ENCODE measurements around the gene DLGAP1. TPM values are rescaled to one million over a fixed set of nuclear protein-coding genes. Genes with fewer than 3 reads are reported as not detected.

Gene DLGAP1
- total RNA-seq, 1 experiment from 2014 or later: 0.07 TPM

- POLR2A ChIA-PET: no interaction called here
- no peaks in the 10 kb centered on the region for H3K9me3 ChIP-seq
These were observed 910.6 kb downstream of the DLGAP1 start for GRCh38 chr18:3544537-3544936.

GRCh38 chr18:3541549-3542386, 913.3 kb downstream of the DLGAP1 start:
- no peak overlapping the region for H3K4me3 ChIP-seq (ENCODE audit: low read depth, low read length)
- intact Hi-C loops (cut with micrococcal nuclease; ENCODE audit: unreplicated experiment): no loop called here
- DNase-seq: no peak
- Mint-ChIP-seq H3K4me3 (ENCODE audit: unreplicated experiment) (no peak overlapping the region), H3K36me3 (ENCODE audit: insufficient read depth, unreplicated experiment) (no peaks in the 10 kb centered on the region), H3K9me3 (ENCODE audit: unreplicated experiment) (no peaks in the 10 kb centered on the region), H3K27me3 (ENCODE audit: insufficient read depth, unreplicated experiment) (no peaks in the 10 kb centered on the region), H3K4me1 (ENCODE audit: low read depth, unreplicated experiment) (peaks cover 7% of the 10 kb centered on the region), H3K27ac (ENCODE audit: unreplicated experiment) (no peak overlapping the region)
- POLR2A ChIA-PET: interaction anchor here (0.6 kb wide), 1 partner anchor 8 kb away, joined by 3 read pairs; no protein-coding TSS in a partner anchor
- no peaks in the 10 kb centered on the region for H3K36me3 ChIP-seq (ENCODE audit: control insufficient read depth, insufficient read depth, low read length)
- CTCF ChIA-PET: no interaction called here
- no peaks in the 10 kb centered on the region for H3K27me3 ChIP-seq (replicated peaks; ENCODE audit: control insufficient read depth, insufficient read depth, low read length)
- no peak for TF ChIP-seq CTCF (IDR thresholded peaks at IDR 0.05; ENCODE audit: insufficient read depth in 1 of 2, low read depth in 1 of 2, low read length in 1 of 2, severe bottlenecking in 1 of 2, unreplicated experiment in 1 of 2)
- BruUV-seq (replicated peaks): no TSS peak
- H3K9me3 ChIP-seq: no peaks in the 10 kb centered on the region
- H3K4me1 ChIP-seq: peaks cover 9% of the 10 kb centered on the region; the same call in 1 of the 2 replicates

More at GRCh38 chr18:3544537-3544936, 910.6 kb downstream of the DLGAP1 start:
- Mint-ChIP-seq H3K9me3 (ENCODE audit: unreplicated experiment) (no peaks in the 10 kb centered on the region), H3K27ac (ENCODE audit: unreplicated experiment) (no peak overlapping the region), H3K27me3 (ENCODE audit: insufficient read depth, unreplicated experiment) (no peaks in the 10 kb centered on the region), H3K4me1 (ENCODE audit: low read depth, unreplicated experiment) (peaks cover 7% of the 10 kb centered on the region), H3K36me3 (ENCODE audit: insufficient read depth, unreplicated experiment) (no peaks in the 10 kb centered on the region), H3K4me3 (ENCODE audit: unreplicated experiment) (no peak overlapping the region)
- CTCF ChIA-PET: interaction anchor here (0.6 kb wide), 1 partner anchor 78 kb away, joined by 4 read pairs; no protein-coding TSS in a partner anchor
- no peak overlapping the region for H3K4me3 ChIP-seq (ENCODE audit: low read depth, low read length)
- H3K4me1 ChIP-seq: peaks cover 9% of the 10 kb centered on the region; the same call in 1 of the 2 replicates
- no peak for DNase-seq
- H3K27me3 ChIP-seq (replicated peaks; ENCODE audit: control insufficient read depth, insufficient read depth, low read length): no peaks in the 10 kb centered on the region
- intact Hi-C loops (cut with micrococcal nuclease; ENCODE audit: unreplicated experiment): no loop called here
- no TSS peak for BruUV-seq (replicated peaks)
- no peak for TF ChIP-seq CTCF (IDR thresholded peaks at IDR 0.05; ENCODE audit: insufficient read depth in 1 of 2, low read depth in 1 of 2, low read length in 1 of 2, severe bottlenecking in 1 of 2, unreplicated experiment in 1 of 2)
- no peaks in the 10 kb centered on the region for H3K36me3 ChIP-seq (ENCODE audit: control insufficient read depth, insufficient read depth, low read length)

GRCh38 chr18:3540805-3541548, 914.1 kb downstream of the DLGAP1 start:
- peaks cover 7% of the 10 kb centered on the region for H3K4me1 Mint-ChIP-seq (ENCODE audit: low read depth, unreplicated experiment)
- no peaks in the 10 kb centered on the region for H3K27me3 ChIP-seq (replicated peaks; ENCODE audit: control insufficient read depth, insufficient read depth, low read length)
- no peaks in the 10 kb centered on the region for H3K9me3 Mint-ChIP-seq (ENCODE audit: unreplicated experiment)
- no peak for DNase-seq
- H3K4me3 Mint-ChIP-seq (ENCODE audit: unreplicated experiment): no peak overlapping the region
- H3K36me3 ChIP-seq (ENCODE audit: control insufficient read depth, insufficient read depth, low read length): no peaks in the 10 kb centered on the region
- ChIA-PET POLR2A (interaction anchor here (0.6 kb wide), 1 partner anchor 9 kb away, joined by 3 read pairs; no protein-coding TSS in a partner anchor), CTCF (no interaction called here)
- intact Hi-C loops (cut with micrococcal nuclease; ENCODE audit: unreplicated experiment): no loop called here
- H3K27me3 Mint-ChIP-seq (ENCODE audit: insufficient read depth, unreplicated experiment): no peaks in the 10 kb centered on the region
- BruUV-seq (replicated peaks): no TSS peak
- no peak overlapping the region for H3K4me3 ChIP-seq (ENCODE audit: low read depth, low read length)
- no peak overlapping the region for H3K27ac Mint-ChIP-seq (ENCODE audit: unreplicated experiment)
- no peaks in the 10 kb centered on the region for H3K36me3 Mint-ChIP-seq (ENCODE audit: insufficient read depth, unreplicated experiment)
- no peaks in the 10 kb centered on the region for H3K9me3 ChIP-seq
- H3K4me1 ChIP-seq: peaks cover 9% of the 10 kb centered on the region; the same call in 1 of the 2 replicates
- TF ChIP-seq CTCF (IDR thresholded peaks at IDR 0.05; ENCODE audit: insufficient read depth in 1 of 2, low read depth in 1 of 2, low read length in 1 of 2, severe bottlenecking in 1 of 2, unreplicated experiment in 1 of 2): no peak

All from Caco-2 (cell line).